ENCODE data around the gene RBM17.
"Not testable (repeated sequence)": the region's sequence is repeated elsewhere in the genome, so short reads cannot be mapped to it uniquely, and the experiment has no call there.

RBM17 gene

DNA sequence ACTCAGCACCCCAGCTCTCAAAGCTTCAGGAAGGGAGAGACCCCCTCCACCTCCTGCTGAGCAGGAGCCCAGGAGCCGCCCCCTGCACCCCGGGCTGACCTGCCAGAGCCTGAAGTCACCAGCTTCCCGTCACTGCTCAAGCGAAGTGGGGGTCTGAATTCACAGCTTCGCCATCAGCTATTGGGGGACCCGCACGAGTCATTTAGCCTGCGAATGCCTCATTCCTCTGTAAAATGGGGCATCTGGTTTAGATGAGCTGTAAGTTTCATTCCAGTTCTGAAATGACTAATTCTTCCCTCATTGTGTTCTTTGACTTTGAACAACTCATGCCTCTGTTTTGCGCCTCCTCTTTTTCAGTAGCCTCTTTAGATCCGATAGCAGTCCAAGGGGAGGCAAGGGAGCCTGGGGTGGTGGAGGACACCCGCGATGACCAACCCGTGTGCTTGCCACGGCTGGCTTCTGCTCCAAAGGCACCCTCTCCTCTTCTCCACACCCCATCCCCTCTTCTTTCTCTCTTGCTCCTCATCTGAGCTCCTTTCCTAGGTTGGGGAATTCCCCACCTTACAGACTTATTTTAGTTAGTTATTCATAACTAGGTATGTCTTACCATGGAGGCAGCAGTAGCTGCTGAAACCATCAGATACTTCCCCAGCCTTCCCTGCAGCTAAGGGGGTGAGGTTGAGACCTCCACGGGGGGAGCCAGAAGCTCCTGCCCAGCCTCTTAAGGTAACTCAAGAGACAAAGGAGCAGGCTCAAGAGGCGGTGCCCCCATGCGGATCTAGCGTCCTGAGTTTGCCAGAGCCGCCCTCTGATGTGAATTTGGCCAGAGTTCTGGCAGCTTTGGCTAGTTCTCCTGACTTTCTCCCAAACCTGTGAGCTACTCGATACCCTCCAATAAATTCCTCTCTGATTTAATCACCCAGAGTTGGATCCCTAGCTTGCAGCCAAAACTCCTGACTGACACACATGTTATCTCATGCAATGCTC lies 47.7 kb downstream of the RBM17 start:
- DNase-seq (ENCODE audit: low read depth), result peak; percentile 43

DNA sequence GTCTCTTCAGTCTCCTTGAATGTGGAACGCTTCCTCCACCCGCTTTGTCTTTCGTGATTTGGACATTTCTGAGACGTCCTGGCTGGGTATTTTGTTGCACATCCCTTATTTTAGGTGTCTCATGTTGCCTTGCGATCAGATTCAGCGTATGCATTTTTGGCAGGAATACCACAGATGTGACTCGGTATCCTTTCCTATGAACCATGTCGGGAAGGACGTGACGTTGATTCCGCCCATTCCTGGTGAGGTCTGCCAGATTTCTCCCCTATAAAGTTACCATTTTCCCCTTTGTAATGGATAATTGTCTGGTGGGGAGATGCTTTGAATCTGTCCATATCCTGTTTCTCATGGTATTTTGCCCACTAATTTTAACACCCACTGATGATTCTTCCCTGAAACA lies 49.6 kb downstream of the RBM17 start:
- DNase-seq (ENCODE audit: low read depth), result no peak

DNA sequence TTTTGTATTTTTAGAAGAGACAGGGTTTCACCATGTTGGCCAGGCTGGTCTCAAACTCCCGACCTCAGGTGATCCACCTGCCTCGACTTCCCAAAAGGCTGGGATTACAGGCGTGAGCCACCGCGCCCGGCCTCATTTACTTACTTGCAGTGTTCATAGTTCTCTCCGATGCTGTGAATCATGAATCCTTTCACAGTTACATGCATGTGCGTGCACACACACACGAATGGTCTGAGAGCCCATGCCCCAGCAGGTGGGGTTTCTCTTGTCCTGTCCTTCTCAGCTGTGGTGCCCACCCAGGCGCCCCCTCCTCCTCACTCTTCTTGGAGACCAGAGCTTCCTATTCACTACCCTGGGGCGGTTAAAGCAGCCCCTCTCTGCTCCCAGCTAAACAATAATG lies 50.6 kb downstream of the RBM17 start:
- no peak for DNase-seq (ENCODE audit: low read depth)

DNA sequence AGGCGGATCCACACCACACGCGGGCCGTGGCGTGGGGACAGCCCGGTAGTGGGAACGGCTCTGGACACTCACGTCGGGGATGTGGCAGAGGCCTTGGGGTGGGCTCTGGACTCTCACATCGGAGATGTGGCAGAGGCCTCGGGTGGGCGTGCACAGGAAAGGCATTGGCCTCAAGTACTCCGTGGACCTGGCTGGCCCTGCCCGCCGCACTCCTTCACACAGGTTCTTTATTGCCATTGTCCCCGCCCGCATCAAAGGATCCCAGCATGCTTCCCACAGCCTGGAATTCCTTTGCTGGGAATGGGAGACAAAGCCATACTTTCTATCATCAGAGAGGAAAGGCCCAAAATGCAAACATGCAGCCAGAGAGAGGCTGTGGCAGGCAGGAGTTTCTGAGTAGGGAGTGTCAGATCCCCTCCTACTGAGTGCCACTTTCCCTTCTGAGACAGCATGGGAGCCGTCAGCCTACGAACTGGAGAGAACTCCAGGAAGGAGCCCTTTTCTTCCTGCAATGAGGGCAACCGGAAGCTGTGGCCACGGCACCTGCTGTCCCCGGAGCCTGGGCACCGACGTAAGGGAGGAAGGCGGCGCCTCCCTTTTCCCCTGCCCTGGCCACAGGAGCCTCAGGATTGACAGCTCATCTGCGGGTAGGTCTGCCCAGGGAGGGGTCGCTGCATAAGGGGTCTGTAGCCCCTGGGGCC lies 51.5 kb downstream of the RBM17 start:
- DNase-seq (ENCODE audit: low read depth), result no peak

DNA sequence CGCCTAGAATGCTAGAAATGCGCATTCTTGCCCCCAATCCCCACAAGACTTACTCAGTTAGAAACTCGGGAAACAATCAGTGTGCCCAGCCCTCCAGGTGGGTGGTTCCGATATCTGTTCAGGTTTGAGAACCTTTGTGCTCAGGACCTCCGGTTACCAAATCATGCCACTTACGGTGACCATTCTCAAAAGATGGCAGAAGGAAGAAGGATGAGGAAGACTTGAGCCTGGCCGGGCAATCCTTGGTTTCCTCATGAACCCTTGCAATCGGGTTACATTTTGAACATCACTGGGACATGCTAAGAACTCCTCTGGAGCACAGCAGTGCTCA lies 52.1 kb downstream of the RBM17 start:
- no peak for DNase-seq (ENCODE audit: low read depth)

DNA sequence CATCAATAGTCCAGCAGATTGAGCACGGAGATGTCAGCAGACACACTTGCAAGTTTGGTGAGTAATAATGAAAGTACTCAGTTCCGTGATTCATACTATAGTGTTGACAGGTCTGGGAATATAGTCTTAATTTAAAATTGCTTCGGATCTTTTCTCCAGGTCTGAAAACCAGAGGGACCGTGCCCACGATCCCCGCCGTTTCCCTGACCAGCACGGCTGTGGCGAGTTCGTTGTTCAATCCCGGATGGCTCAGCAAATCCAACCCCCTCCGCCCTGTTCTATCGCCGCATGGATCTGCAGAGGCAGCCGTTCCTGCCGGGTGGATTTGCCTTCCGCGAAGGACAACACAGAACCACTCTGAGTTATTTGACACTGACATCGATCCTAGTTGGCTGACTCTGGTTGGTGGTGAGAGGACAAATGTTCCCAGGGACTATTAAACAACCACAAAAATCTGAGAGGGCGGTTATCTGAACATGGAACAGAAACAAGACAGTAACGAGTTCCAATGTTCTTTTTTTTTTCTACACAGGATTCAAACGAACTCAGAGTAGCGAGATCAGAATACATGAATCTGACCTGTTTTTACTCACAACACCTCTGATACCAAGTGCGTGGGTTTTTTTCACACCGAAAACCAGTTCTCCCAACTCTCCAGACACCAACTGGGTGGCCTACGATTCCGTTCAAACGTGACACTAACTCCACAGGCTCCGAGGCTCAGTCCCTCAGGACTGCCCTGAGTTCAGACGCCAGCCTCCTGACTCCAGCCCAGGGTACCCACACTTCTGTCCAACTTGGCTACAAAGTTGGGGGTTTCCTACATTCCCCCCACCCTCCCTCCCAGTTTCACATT lies 52.7 kb downstream of the RBM17 start:
- DNase-seq (ENCODE audit: low read depth), result peak; percentile 72

DNA sequence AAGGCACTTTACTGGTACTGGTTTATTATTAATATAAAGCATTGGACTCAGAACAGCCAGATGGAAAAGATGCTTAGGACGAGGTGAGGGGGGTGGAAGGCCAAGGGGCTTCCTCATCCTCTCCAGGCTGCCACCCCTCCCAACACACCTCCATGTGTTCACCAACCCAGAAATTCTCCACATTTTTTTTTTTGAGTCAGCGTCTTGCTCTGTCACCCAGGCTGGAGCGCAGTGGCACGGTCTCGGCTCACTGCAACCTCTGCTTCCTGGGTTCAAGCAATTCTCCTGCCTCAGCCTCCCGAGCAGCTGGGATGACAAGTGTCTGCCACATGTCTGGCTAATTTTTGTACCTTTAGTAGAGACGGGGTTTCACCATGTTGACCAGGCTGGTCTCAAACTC lies 53.4 kb downstream of the RBM17 start:
- DNase-seq (ENCODE audit: low read depth), result not testable (repeated sequence)

DNA sequence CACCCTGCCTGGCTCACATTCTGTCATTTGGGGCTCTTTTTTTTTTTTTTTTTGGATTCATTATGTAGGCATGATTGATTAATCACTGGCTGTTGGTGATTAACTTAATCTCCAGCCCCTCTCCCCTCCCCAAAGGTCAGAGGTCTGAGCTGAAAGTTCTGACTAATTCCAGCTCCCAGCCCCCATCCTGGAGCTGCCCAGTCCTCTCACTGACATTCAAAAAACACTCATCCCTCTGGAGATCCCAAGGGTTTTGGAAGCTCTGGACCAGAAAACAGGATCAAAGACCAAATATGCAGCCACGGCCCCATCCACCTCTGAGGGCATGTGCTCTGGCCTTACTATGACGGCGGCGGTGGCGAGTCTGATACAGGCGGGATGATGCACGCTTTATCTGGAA lies 53.8 kb downstream of the RBM17 start:
- no peak for DNase-seq (ENCODE audit: low read depth)

DNA sequence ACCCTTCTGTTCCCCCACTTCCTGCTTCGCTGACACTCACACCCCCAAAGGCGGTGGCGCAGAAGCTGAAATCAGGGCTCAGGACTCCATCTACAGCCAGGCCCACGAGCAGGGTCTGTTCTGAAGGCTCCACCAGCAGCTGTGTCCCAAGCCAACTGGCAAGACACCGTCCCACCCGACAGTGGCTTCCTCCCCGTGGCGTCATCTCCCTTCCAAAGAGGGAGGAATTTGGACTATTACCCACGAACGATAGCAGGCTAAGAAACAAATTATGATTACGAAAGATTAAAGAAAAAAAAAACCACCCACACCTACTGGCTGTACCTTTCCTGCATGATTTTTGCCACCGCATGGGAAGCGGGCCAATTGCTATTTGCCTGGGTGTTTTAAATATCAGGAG lies 54.3 kb downstream of the RBM17 start:
- no peak for DNase-seq (ENCODE audit: low read depth)

DNA sequence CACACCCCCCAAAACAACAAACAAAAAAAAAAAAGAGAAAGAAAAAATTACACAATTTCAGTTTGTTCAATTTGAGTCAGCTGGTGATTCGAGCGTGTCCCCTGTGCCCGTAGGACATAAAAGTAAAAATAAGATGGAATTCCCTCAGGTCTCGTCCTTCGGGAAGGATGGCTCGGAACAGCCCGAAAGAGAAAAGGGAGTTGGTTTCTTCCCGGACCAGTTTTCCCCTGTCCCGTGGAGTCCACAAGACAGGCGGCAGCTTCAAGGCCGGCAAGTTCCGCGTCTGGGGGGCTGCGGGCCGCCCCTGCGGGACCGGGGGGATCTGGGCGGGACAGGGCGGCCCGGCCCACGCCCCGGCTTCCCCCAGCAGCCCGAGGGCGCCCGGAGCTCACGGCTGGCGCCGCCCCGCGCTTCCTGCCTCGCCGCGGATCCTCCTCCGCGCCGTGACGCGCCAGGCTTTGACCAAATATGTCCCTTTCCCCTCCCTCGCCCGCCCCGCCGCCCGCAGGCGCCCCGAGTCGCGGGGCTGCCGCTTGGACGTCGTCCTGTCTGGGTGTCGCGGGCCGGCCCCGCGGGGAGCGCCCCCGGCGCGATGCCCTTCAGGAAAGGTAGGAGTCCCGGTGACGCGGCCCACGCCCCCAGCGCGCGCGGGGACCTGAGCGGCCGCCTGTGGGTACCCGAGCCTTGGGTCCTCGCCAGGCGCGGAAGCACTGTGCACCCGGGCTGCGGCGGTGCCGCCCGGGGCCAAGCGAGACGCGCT lies 55.8 kb downstream of the RBM17 start:
- peak; percentile 46 for DNase-seq (ENCODE audit: low read depth)

DNA sequence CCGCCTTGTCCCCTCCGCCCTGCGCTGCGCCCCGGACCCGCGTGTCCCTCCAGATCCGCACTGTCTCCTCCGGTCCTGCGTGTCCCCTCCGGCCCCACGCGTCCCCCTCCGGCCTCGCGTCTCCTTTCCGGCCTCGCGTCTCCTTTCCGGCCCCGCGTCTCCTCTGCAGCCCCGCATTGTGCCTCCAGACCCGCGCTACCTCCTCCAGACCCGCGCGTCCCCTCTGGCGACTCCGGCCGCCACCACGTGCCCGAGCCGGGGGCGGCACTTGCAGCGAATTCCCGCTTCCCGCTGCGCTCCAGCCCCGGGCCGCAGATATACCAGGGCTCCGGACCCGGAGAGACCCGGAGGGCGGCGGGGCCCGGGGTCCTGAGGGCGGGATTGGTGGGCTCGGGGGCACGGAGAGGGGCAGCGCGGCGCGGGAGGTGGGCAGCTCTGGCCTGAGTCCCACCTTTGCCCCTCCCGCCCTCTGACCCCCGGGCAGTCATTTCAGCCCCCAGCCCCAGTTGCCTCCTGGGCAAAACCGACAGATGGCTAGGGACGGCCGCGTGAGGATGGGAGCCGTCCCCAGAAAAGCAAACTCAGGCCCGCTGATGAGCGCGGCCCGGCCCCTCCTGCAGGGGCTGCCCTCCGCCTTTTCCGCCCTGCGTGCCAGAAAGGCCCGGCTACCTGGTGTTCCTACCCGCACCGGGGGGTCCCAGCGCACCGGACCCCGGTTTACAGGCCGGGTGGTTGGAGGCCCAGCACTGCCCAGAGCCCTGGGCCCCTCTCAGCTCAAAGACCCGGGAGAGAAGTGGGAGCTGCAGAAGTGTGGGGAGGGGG lies 56.5 kb downstream of the RBM17 start:
- no peak for DNase-seq (ENCODE audit: low read depth)

DNA sequence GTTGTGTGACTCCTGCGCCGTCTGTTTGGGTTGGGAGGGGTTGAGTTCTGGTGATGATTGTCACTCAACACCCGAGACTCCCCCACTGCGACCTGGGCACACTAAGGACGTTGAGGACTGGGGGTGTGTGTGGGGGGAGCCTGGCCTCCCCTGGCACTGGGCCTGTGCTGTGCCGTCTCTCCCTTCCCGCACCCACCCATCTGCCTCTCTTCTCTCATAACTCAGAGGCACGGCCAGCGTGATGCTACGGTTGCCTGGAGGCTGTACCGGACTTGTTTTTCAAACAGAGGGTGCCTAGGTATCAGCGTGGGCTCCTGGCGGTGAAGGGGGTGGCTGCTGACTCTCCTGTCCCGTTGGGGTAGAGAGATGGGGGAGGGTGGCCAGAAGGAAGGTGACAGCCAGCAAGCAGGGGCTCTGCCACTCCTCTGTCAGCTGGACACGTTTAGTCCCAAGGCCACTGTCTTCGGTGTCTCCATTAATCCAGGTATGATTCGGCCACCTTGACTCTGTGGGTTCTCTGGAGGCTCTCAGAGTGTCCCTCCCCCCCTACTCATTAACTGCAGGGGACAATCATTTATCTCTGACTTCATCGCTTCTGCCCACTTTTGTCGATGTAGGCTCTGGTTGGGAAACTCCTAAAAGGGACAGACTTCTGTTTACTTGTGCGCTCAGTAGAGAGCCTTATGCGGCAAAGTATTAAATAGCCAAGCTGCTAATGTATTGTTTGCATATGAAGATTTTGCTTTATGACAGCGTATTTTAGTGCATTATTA lies 57.4 kb downstream of the RBM17 start:
- no peak for DNase-seq (ENCODE audit: low read depth)

DNA sequence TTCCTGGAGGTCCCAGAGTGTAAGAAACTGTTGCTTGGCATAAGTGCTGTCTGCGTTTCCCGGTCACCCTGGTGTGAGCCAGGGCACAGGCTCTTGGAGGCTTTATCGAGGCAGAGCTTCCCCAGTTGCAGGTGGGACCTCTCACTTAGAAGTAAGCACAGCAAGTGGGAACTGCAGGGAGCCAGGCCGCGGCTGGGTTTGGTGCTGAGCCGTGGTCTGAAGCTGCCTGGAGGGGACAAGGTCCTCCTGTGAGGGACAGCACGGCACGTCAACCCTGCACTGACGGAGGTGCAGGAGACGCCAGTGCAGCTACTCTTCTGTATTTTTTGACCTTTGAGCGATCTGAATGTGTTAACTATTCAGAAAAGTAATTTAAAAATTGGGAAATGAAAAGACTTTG lies 58.1 kb downstream of the RBM17 start:
- no peak for DNase-seq (ENCODE audit: low read depth)

DNA sequence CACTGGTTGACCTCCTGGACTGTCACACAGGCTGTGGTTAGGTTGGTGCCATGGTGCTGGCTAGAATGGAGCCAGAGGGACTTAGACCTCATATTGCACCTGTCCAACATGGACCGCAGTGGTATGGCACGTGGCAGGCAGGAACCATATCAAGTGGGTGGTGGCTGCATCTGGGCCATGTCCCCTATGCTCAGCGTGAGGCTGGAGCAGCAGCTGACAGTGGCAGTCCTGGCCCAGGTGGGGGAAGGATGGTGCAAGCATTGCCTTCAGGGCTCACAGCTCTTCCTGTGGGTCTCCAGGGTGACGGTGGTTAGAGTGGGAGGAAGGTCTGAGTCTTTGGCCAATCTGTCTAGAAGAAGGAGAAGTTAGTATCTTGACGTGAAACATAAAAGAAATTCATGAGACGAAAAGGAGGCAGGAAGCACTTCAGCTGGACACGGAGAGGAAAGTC lies 59.4 kb downstream of the RBM17 start:
- DNase-seq (ENCODE audit: low read depth), result no peak

DNA sequence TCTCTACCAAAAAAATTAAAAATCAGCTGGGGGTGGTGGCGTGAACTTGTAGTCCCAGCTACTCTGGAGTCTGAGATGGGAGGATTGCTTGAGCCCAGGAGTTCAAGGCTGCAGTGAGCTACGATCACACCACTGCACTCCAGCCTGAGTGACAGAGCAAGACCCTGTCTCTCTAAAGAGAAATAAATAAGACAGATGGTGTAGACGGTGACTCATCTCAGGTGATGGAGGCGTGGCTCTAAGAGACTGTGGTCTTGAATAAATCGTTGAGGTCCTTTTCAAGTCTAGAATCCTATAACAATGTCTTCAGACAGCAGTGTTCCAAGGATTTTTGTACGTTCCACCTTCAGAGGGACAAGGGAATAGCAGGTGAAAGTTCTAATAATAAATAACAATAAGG lies 60.1 kb downstream of the RBM17 start:
- no peak for DNase-seq (ENCODE audit: low read depth)

DNA sequence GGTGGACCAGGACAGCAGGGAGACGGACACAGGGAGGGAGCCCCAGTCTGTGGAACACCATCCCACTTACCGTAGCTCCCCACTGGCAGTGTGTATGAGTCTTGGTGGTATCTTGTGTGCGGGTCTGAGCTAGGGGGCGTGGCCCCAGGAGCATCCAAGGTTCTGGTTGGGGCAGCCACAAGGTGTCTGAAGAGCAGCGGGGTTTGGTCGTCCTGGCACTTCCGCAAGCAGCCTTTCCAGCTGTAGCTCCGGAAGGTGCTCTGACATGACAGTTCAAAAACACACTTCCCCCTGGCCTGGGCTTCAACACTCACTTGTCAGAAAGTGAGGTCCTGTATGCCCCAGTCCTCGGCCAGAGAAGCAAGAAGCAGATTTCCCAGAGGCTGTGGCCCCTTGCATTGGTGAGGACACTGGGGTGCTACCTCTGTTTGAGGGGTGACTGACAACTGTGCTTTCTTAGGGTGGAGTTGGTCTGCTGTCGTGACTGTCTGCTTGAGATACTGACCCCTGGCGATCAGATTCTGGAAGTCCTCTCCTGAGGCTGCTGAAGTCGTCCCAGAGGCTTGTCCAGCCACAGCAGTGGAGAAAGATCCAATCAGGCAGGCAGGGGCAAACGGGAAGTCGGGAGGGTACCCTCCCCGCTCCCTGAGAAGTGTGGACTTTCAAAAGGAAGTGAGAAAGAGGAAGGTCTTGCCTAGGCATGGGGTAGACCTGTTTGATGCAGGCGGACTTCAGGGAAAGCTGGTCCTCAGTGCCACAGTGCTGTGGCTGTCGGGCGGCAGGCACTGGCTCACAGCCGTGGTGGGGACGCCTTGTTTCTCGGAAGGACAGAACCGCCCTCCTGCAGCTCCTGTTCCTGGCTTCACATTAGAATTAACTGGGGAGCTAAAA lies 62.5 kb downstream of the RBM17 start:
- peak; percentile 53 for DNase-seq (ENCODE audit: low read depth)

DNA sequence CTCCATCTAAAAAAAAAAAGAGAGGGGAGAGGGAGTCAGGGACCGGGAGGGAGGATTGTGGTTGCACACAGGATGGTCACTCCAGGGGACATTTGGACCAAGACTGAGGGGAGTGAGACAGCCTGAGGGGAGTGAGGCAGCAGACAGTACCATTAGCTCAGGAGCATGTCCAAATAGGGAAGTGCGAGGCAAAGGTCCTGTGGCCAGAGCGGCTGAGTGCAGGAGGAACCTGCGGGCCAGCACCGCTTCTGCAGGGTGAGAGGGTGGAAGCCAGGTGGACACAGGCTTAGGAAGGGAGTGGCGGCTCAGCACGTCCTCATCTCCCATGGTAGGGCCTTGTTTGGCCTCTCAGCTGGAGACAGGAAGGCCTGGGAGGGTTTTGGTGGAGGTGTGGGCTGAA lies 65.0 kb downstream of the RBM17 start:
- no peak for DNase-seq (ENCODE audit: low read depth)

DNA sequence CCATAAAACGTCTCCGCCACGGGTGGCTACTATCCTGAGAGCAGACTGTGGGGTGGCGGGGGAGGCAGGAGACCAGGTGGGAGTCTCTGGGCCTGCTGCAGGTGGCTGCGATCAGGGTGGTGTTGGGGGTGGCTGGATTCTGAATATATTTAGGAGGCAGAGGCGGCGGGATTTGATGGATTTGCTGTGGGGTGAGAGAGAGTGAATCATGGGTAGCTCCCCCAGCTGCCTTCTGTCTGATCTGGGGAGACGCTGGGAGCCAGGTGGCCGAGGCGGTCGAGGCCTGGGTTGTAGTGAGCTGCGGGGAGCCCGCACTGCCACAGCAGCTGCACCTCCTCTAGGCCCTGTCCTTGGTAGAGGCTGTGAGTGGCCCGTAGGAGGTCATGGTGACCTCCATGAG lies 65.7 kb downstream of the RBM17 start:
- no peak for DNase-seq (ENCODE audit: low read depth)

DNA sequence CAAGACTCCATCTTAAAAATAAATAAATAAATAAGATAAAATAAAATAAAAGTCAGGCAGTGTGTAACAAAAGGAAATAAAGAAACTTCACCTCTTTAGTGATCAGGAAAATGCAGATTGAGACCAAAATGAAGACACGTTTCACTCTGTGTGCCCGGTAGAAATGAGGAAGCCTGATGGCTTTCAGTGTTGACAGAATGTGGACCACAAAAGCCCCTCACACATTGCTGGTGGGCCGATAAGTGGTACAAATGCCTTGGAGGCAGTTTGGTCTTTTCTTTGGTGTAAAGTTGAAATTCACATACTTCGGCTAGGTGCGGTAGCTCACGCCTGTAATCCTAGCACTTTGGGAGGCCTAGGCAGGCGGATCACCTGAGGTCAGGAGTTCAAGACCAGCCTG lies 69.4 kb downstream of the RBM17 start:
- no peak for DNase-seq (ENCODE audit: low read depth)

Data from fibroblast of the conjunctiva (primary cell).